B cell (primary cell): ENCODE data around the gene FBXL4. TPM values are rescaled to one million over a fixed set of nuclear protein-coding genes. Genes with fewer than 3 reads are reported as not detected.

Source experiments
- ATAC-seq: fragments of 200-7000 bp; cut with Tn5 transposase; one replicate; pipeline ENCODE4 v1.10.0; 2021; ENCODE audit warnings: low read depth, mild to moderate bottlenecking, moderate number of reproducible peaks, moderate library complexity
- CTCF ChIA-PET: fragments of 350-600 bp; sonication (Branson Sonifier 250); formaldehyde crosslinking; loops from one replicate; lab custom pipeline; 2021; ENCODE audit warnings: antibody characterized with exemption, inconsistent platforms; lab: Charles Lee
- POLR2A ChIA-PET: fragments of 350-600 bp; sonication (Branson Sonifier 250); formaldehyde crosslinking; loops from one replicate; lab custom pipeline; 2021; ENCODE audit warnings: antibody characterized with exemption; lab: Charles Lee
- DNase-seq: peaks from one replicate; pipeline ENCODE4 v3.0.0; 2013
- H2AFZ ChIP-seq: 2 replicates; pipeline ENCODE4 v1.6.1; 2012; ENCODE audit warnings: mild to moderate bottlenecking, low read depth, low read length; ENCODE audit not compliant: insufficient read depth, poor library complexity, severe bottlenecking
- H3K27ac ChIP-seq, 2 donors: 1 replicate in 1 of 2; 2 replicates in 1 of 2; pipeline ENCODE4 v1.5.1; 2012 to 2013; ENCODE audit warnings: low read length in 2 of 2, mild to moderate bottlenecking in 2 of 2, moderate library complexity in 1 of 2
- H3K27me3 ChIP-seq, 4 experiments: fragments of 200-600 bp in 1 of 4; sonication (generic) in 1 of 4; replicated peaks in 1 of 4; 1 replicate in 2 of 4; 2 replicates in 2 of 4; pipeline versions ENCODE4 v1.6.1 to v1.7.0; 2013 to 2016; ENCODE audit warnings: low read length in 3 of 4, mild to moderate bottlenecking in 2 of 4, mixed read lengths in 1 of 4, moderate library complexity in 1 of 4; ENCODE audit not compliant: insufficient read depth in 4 of 4, control insufficient read depth in 3 of 4; ENCODE audit errors: control extremely low read depth in 1 of 4
- H3K36me3 ChIP-seq, 2 experiments: replicated peaks in 1 of 2; 1 replicate in 1 of 2; 2 replicates in 1 of 2; pipeline versions ENCODE4 v1.6.1 to v1.7.1; 2013; ENCODE audit warnings: low read length in 1 of 2; ENCODE audit not compliant: insufficient read depth in 2 of 2, control insufficient read depth in 1 of 2; ENCODE audit errors: control extremely low read depth in 1 of 2, extremely low read depth in 1 of 2
- H3K4me1 ChIP-seq, 2 donors: fragments of 200-600 bp in 1 of 2; sonication (generic) in 1 of 2; 1 replicate in 1 of 2; 2 replicates in 1 of 2; pipeline versions ENCODE4 v1.5.1 to v1.6.1; 2013 to 2017; ENCODE audit warnings: low read length in 2 of 2; ENCODE audit not compliant: control insufficient read depth in 2 of 2, insufficient read depth in 2 of 2
- H3K4me2 ChIP-seq: replicated peaks from 2 replicates; pipeline ENCODE3; 2012; ENCODE audit warnings: mild to moderate bottlenecking, low read depth, low read length; ENCODE audit not compliant: poor library complexity, severe bottlenecking
- H3K4me3 ChIP-seq, 5 experiments: fragments of 200-600 bp in 1 of 5; sonication (generic) in 1 of 5; 1 replicate in 3 of 5; 2 replicates in 2 of 5; pipeline versions ENCODE4 v1.5.1 to v1.7.0; 2011 to 2016; ENCODE audit warnings: low read length in 4 of 5, mild to moderate bottlenecking in 4 of 5, low read depth in 2 of 5, control low read depth in 1 of 5, moderate library complexity in 1 of 5; ENCODE audit not compliant: insufficient read depth in 1 of 5; ENCODE audit errors: control extremely low read depth in 1 of 5, extremely low read depth in 1 of 5
- H3K79me2 ChIP-seq: fragments of 200-600 bp; sonication (generic); one replicate; pipeline ENCODE4 v1.6.0; 2016; ENCODE audit warnings: low read length; ENCODE audit not compliant: control insufficient read depth, insufficient read depth
- H3K9ac ChIP-seq: fragments of 200-600 bp; sonication (generic); 2 replicates; pipeline ENCODE4 v1.6.1; 2017; ENCODE audit warnings: mild to moderate bottlenecking, low read length, moderate library complexity
- H3K9me3 ChIP-seq, 3 donors: one replicate each; pipeline versions ENCODE4 v1.6.1 to v1.7.1; 2013; ENCODE audit warnings: low read length in 2 of 3; ENCODE audit not compliant: control insufficient read depth in 2 of 3, insufficient read depth in 1 of 3; ENCODE audit errors: control extremely low read depth in 1 of 3
- H4K20me1 ChIP-seq: 2 replicates; pipeline ENCODE4 v1.6.0; 2012; ENCODE audit warnings: mild to moderate bottlenecking, low read length; ENCODE audit not compliant: insufficient read depth, control insufficient read depth, poor library complexity, severe bottlenecking
- H3K27ac Mint-ChIP-seq: one replicate; pipeline ENCODE4 v1.8.0; 2021; ENCODE audit warnings: mixed read lengths
- H3K27me3 Mint-ChIP-seq: one replicate; pipeline ENCODE4 v1.8.0; 2021; ENCODE audit warnings: mixed read lengths
- H3K4me1 Mint-ChIP-seq: one replicate; pipeline ENCODE4 v1.8.0; 2021; ENCODE audit warnings: mixed read lengths
- H3K4me3 Mint-ChIP-seq: one replicate; pipeline ENCODE4 v1.8.0; 2021; ENCODE audit warnings: mixed read lengths
- H3K9me3 Mint-ChIP-seq: one replicate; pipeline ENCODE4 v1.8.0; 2022; ENCODE audit warnings: mixed read lengths; ENCODE audit not compliant: insufficient read depth
- CTCF ChIP-seq: fragments of 200-600 bp; IDR thresholded peaks from one replicate; pipeline ENCODE4 v1.8.0; 2022; ENCODE audit warnings: antibody characterized with exemption, mild to moderate bottlenecking
- EZH2 ChIP-seq: IDR thresholded peaks from 2 replicates; pipeline ENCODE4 v1.6.1; 2012; ENCODE audit warnings: borderline replicate concordance, low read depth, mild to moderate bottlenecking, moderate library complexity, low read length; ENCODE audit not compliant: insufficient read depth, poor library complexity, severe bottlenecking
- WGBS: methylation state at CpG from one replicate; pipeline ENCODE4 v1.1.5; 2013; ENCODE audit warnings: missing lambda C conversion rate; ENCODE audit not compliant: insufficient coverage; 5-methylcytosine and 5-hydroxymethylcytosine counted together
- intact Hi-C: fragments of 100-400 bp; cut with micrococcal nuclease; formaldehyde crosslinking; loops from one replicate; pipeline ENCODE4 v1.10.0; 2022
- polyA plus RNA-seq: library from polyadenylated mRNA; depleted of rRNA; stranded (reverse); fragments of >200 nt; gene quantifications from 2 replicates; pipeline ENCODE4 v1.2.3, GENCODE V29; 2012
- total RNA-seq, 2 donors: library from RNA; stranded (reverse); fragments of 120-200 nt in 1 of 2; gene quantifications; 1 replicate in 1 of 2; 2 replicates in 1 of 2; pipeline versions ENCODE4 v1.2.3 to v1.2.4, GENCODE V29; 2013 to 2022

The FBXL4 gene
- total and polyA plus RNA-seq, 2 donors (not counting 1 experiment from before 2014, with no cell fraction given) = 9.2 to 22.0 TPM

- intact Hi-C loops = no loop called here
- H3K9me3 ChIP-seq = no peaks in the 10 kb centered on the region
- H3K4me1 Mint-ChIP-seq = no peaks in the 10 kb centered on the region
- ChIA-PET POLR2A (no interaction called here), CTCF (no interaction called here)
- no peak for DNase-seq
- H3K27ac ChIP-seq = no peak overlapping the region
- no peak overlapping the region for H3K4me2 ChIP-seq
- TF ChIP-seq EZH2 (no peak), CTCF (no peak)
- no peak overlapping the region for H3K27ac Mint-ChIP-seq
- H3K27me3 Mint-ChIP-seq = peaks cover 30% of the 10 kb centered on the region
- ATAC-seq = no peak
- no peak overlapping the region for H3K9ac ChIP-seq
- H3K9me3 Mint-ChIP-seq = no peaks in the 10 kb centered on the region
- H3K4me3 Mint-ChIP-seq = no peak overlapping the region
- no peak overlapping the region for H2AFZ ChIP-seq
- H3K36me3 ChIP-seq = no peaks in the 10 kb centered on the region
- no peaks in the 10 kb centered on the region for H4K20me1 ChIP-seq
- no CpG with 5 or more reads among the region's 1 CpG for WGBS
- no peaks in the 10 kb centered on the region for H3K79me2 ChIP-seq
- no peaks in the 10 kb centered on the region for H3K4me1 ChIP-seq
- peaks cover 0 to 4% (median 0%) of the 10 kb centered on the region in 4 experiments for H3K27me3 ChIP-seq
- H3K4me3 ChIP-seq = no peak overlapping the region
Observed at GRCh38 chr6:98992535-98992934, 44.8 kb upstream of the FBXL4 start.

GRCh38 chr6:98986071-98986615 lies 38.4 kb upstream of the FBXL4 start:
- Histone ChIP-seq H3K9ac (no peak overlapping the region), H3K4me3 (no peak overlapping the region), H3K36me3 (no peaks in the 10 kb centered on the region), H3K4me1 (no peaks in the 10 kb centered on the region), H3K27me3 (peaks cover 0 to 3% (median 0%) of the 10 kb centered on the region in 4 experiments), H2AFZ (no peak overlapping the region), H3K79me2 (no peaks in the 10 kb centered on the region), H3K9me3 (no peaks in the 10 kb centered on the region), H4K20me1 (no peaks in the 10 kb centered on the region), H3K27ac (no peak overlapping the region), H3K4me2 (no peak overlapping the region)
- CTCF ChIA-PET = no interaction called here
- ATAC-seq (no peak), DNase-seq (no peak)
- 100% methylated on average over 1 of the region's 1 CpG for WGBS
- H3K27me3 Mint-ChIP-seq = peaks cover 28% of the 10 kb centered on the region
- H3K4me3 Mint-ChIP-seq = no peak overlapping the region
- TF ChIP-seq EZH2 (no peak), CTCF (no peak)
- H3K4me1 Mint-ChIP-seq = no peaks in the 10 kb centered on the region
- POLR2A ChIA-PET = no interaction called here
- no peaks in the 10 kb centered on the region for H3K9me3 Mint-ChIP-seq
- intact Hi-C loops = no loop called here
- no peak overlapping the region for H3K27ac Mint-ChIP-seq
